Omental fat pad (tissue), 4 donors: ENCODE measurements around the gene LMCD1. TPM values are rescaled to one million over a fixed set of nuclear protein-coding genes. Genes with fewer than 3 reads are reported as not detected.

Experiments
- ATAC-seq: fragments of 150-250 bp; one replicate; pipeline ENCODE4 v1.9.1; 2016; ENCODE audit warnings: mild to moderate bottlenecking, moderate library complexity; ENCODE audit not compliant: low FRiP score
- DNase-seq: peaks from one replicate; pipeline ENCODE4 v3.0.0-alpha.2; 2019; ENCODE audit warnings: low spot score
- total RNA-seq, 4 donors: library from RNA; depleted of rRNA; stranded (reverse); fragments of >200 nt; gene quantifications; one replicate each; pipeline ENCODE4 v1.1.0, GENCODE V29; 2016
- TF ChIP-seq, protein P1 (sequence below), 3 donors: fragments of 450-650 bp; IDR thresholded peaks; one replicate each; pipeline ENCODE4 v1.5.1; 2016 to 2017; ENCODE audit warnings: antibody characterized with exemption in 3 of 3, mild to moderate bottlenecking in 3 of 3, moderate library complexity in 2 of 3

LMCD1 gene
- total RNA-seq, 4 donors from 2014 or later: 135 to 1,380 (median 270) TPM

DNA sequence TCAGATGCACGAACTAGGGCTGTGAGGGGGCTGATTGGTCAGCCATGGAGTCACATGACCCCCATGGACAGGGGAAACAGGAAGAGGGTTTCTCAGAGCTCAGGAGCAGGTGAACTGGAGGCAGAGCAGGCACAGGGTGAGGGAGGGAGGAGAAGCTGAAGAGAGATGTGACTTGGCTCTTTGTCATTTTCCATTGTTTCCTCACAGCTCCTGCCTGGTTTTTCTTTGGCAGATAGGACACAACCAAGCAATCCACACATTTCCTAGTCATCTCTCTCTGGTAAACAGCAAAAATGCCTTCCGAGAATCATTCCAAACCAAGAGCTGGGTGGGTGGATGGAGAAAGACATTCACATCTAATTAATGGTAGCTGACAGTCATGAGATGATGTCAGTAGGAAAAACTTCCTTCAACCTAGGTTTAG lies 43.4 kb upstream of the LMCD1 start:
- TF ChIP-seq, protein P1, sequence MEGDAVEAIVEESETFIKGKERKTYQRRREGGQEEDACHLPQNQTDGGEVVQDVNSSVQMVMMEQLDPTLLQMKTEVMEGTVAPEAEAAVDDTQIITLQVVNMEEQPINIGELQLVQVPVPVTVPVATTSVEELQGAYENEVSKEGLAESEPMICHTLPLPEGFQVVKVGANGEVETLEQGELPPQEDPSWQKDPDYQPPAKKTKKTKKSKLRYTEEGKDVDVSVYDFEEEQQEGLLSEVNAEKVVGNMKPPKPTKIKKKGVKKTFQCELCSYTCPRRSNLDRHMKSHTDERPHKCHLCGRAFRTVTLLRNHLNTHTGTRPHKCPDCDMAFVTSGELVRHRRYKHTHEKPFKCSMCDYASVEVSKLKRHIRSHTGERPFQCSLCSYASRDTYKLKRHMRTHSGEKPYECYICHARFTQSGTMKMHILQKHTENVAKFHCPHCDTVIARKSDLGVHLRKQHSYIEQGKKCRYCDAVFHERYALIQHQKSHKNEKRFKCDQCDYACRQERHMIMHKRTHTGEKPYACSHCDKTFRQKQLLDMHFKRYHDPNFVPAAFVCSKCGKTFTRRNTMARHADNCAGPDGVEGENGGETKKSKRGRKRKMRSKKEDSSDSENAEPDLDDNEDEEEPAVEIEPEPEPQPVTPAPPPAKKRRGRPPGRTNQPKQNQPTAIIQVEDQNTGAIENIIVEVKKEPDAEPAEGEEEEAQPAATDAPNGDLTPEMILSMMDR (IDR thresholded peaks at IDR 0.05): no peak
- DNase-seq (no peak), ATAC-seq (no peak)

DNA sequence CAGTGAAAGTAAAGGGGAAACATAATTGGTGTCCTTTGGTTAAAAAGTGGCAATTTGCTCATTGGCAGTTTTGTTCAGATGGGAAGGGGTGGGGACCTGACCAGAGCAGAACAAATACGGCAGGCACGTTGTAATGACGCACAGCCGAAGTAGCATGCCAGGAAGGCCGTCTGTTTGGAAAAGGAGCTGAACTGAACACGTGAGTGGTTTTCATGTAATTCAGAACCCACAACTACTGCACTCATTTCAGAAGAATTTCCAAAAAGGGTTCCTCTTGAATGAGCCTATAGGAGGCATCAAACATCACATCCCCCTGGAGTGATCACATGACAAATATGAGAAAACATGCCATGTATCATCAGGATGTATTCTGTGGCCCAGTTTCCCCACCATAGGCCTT lies 42.9 kb upstream of the LMCD1 start:
- ATAC-seq: no peak
- TF ChIP-seq, protein P1 (IDR thresholded peaks at IDR 0.05): no peak
- no peak for DNase-seq

DNA sequence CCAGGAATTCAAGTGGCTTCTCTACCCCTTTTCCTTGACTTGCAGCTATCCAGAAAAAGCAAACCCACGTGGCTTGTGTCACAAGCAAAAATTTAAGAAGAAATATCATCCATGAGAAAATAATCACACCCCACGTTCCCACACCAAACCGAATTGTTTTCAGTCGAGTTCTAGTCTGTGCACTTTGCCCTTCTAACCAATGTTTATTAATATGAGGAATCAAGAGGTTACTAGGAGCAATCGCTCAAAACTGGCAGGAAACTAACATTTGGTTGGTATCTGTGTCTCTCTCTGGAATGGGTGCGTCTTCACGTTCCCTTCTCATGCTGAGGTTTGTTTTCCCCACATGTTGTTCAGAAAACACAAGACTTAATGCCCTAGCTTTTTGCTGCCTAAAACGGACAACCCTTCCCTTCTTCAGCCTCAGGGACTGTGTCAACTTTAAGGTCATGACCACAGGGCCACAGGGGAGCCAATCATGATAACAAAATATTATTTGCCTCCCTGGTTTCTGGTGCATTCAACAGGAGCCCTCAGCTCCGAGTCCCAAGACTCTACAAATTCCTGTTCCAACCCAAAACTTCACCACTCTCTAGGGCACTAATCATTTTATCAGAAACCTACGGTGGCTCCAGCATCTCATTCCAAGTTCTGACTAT lies 41.4 kb upstream of the LMCD1 start:
- TF ChIP-seq, protein P1 (IDR thresholded peaks at IDR 0.05): no peak
- DNase-seq: no peak
- ATAC-seq: no peak

DNA sequence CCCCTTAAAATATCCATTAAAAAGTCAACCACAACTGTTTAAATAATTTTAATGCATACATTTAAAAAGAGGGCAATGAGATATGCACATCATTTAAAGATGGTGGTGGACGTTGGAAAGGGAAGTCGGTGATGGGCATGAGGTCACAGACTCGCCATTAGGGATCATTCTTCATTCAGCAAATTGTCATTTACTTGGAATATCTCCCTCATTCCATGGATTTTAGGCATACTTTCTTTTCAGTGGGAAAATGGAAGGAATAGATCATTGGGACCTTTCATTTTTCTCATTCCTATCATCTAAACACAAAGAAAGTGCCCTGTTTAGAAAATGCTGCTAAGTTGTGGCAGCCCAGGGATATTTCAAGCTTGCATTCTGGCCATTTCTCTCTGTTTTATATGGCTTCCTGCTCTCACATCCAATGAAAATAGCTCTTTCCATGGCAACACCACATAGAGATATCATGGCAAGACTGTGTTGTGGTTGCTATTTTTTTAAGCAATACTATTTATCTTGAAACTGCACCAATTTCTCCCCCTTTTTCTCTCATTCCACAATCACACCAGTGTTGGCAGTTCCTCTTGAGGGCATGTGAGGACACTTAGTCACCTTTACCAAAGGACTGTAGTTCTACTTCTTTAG lies 40.7 kb upstream of the LMCD1 start:
- TF ChIP-seq, protein P1 (IDR thresholded peaks at IDR 0.05): no peak
- ATAC-seq (no peak), DNase-seq (no peak)

DNA sequence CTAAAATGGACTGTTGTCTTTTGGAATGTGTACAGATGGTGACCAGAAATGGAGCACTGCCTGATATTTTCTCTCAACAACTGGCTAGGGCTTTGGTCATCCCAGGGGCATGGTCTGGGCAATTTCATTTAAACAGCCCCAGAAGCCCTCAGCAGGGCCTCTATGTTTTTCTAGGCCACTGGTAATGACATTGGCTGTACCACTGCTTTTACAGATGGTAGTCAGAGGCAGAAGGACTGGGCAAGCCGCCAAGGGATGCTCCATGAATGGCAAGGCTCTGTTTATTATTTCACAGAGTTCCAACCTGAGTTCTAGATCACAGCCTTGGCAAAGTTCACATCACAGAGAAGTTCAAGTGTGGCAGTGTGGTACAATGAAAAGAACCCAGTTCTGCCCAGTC lies 37.0 kb upstream of the LMCD1 start:
- DNase-seq: no peak
- TF ChIP-seq, protein P1 (IDR thresholded peaks at IDR 0.05): no peak
- no peak for ATAC-seq

DNA sequence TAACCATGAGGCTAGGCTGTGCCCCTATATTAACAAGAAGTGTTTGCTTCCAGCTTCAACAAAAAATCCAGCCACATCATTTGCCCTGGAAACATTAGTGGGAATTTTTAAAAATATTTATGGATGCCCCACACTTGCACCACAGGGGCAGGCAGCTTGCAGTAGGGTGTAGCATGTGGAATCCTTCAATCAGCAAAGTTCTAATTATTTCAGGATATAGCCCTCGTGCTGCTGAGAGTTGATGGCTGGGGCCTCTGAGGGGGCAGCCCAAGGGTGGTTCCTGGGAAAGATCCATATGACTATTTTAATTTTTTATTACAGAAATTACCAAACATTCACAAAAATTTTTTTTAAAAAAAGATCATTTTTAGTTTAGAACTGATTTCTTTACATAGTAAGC lies 35.1 kb upstream of the LMCD1 start:
- no peak for DNase-seq
- TF ChIP-seq, protein P1 (IDR thresholded peaks at IDR 0.05): no peak
- ATAC-seq: no peak

DNA sequence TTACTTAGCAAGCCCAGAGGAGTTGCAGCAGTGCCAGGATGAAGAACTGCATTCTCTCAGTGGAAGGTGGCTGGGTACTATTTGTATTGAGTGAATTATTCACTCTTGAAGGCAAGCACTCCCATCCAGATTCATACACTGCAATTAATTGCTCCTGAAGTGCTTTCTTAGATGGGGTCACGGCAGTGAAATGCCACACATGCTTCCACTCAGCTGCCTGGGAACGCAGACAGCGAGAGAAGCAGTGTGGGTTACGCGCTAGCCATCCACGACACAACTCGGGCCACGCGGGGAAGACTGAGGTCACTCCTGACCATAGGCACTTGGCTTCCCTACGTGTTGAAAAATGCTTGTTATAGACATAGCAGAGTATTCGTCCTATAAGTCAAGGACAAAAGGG lies 30.8 kb upstream of the LMCD1 start:
- TF ChIP-seq, protein P1 (IDR thresholded peaks at IDR 0.05): no peak
- ATAC-seq (no peak), DNase-seq (no peak)
